DMS79 (cell line): ENCODE measurements around the gene PAK4.
"Not testable (repeated sequence)": the region's sequence is repeated elsewhere in the genome, so short reads cannot be mapped to it uniquely, and the experiment has no call there.

ENCODE experiments used
- DNase-seq: peaks from one replicate; lab custom pipeline; 2025; lab: John Stamatoyannopoulos, UW

PAK4 gene

DNA sequence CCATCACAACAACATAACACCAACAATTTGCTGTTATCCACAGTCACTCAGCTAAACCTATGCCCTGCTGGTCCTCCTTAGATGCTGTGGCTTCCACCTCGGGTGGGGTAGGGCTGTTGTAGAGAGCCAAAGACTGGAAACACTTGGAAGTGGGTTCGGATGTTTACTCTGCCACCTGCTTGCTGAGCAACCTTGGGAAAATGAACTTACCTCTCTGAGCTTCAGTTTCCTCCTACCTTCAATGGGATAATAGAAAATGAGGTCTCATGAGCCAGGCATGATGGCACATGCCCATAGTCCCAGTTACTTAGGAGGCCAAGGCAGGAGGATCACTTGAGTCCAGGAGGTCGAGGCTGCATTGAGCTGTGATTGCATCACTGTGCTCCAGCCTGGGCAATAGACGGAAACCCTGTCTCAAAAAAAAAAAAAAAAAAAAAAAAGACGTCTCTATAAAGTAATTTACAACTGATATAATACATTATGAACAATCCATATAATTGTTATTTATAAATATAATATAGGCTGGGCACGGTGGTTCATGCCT is 81.8 kb downstream of the PAK4 start:
- no peak for DNase-seq

DNA sequence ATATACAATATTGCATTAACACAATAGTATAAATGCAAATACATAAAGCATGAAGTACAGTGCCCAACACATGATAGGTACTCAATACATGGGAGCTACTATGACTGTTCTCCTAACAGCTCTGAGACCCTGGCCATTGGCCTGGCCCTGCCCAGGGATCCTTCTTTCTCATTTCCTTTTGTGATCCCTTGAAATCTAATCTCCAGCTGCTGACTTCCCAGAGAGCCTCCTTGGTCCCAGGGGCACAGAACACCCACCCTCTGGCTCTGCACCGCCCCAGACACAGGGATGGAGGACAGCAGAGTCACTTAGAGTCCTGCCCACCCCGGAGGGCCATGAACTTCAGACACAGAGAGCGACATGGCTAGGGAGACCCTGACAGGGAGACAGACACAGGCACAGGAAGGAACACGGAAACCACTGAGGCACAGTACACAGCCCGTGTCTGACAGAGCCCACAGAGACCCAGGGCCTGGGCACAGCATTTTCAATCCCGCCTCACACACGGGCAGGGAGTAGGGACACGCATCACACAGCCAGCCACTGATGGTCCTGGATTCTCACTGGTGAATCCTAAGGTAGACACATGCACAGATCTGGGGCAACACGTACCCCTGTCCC is 82.7 kb downstream of the PAK4 start:
- no peak for DNase-seq

- DNase-seq = no peak
Observed at GRCh38 chr19:39209196-39209595, 83.6 kb downstream of the PAK4 start.

DNA sequence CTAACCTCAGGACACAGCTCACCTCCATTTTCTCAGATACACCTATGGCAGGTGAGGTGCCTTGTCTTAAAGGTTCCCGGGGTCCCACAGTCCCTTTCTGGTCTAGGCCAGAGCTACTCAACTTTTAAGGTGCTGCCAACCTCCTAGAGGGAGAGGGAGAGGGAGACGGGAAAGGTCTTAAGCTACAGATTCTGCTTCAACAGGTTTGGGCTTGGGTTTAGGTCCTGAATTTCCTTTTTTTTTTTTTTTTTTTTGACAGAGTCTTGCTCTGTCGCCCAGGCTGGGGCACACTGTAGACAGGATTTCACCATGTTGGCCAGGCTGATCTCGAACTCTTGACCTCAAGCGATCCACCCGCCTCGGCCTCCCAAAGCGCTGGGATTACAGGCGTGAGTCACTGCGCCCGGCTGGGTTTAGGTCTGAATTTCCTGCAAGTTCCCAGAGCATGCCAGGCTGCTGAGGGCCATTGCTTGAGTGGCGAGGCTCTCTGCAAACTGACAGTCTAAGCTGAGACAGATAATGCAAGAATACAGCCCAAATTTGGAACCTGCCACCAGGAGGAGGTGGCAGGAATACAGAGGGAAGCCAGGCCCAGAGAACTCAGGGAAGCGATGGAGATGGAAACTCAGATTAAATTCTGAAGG is 86.3 kb downstream of the PAK4 start:
- no peak for DNase-seq

GRCh38 chr19:39212375-39212742 is 86.8 kb downstream of the PAK4 start:
- no peak for DNase-seq

GRCh38 chr19:39215323-39215722 is 89.7 kb downstream of the PAK4 start:
- not testable (repeated sequence) for DNase-seq

GRCh38 chr19:39217094-39217493 is 91.5 kb downstream of the PAK4 start:
- DNase-seq = no peak

- no peak for DNase-seq
Observed at GRCh38 chr19:39218230-39219007, 92.8 kb downstream of the PAK4 start.

DNA sequence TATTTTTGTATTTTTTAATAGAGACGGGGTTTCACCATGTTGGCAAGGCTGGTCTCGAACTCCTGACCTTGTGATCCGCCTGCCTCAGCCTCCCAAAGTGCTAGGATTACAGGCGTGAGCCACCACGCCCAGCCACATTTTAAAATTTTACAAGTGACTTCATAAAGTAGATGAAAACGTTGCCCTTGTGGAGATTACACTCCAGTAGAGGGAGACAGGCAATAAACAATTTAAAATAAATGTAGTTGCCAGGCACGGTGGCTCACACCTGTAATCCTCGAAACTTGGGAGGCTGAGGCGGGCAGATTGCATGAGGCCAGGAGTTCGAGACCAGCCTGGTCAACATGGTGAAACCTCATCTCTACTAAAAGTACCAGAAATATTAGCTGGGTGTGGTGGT is 93.5 kb downstream of the PAK4 start:
- not testable (repeated sequence) for DNase-seq

DNA sequence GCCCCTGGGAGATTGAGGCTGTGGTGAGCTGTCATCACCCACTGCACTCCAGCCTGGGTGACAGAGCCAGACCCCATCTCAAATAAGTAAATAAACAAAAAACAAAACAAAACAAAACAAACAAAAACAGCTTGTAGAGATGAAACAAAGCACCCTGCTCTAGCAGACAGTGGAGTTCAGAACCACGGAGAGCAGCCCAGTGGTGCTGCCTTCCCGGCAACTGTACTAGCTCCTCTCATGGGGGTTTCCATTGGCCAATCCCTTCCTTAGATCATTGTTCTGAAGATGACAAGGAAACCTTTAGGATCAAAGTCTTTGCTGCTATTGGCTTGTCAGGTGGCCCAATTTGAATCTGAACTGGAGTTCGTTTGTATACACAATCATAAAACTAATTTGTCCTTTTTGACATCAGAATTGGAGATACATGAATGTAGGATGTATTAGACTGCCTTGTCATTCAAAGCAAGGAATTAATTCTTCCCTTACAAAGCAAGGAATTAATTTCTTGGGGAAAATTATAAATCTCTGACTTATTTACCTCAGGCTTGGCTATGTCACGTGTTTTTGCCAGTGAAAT is 98.2 kb downstream of the PAK4 start:
- no peak for DNase-seq

DNA sequence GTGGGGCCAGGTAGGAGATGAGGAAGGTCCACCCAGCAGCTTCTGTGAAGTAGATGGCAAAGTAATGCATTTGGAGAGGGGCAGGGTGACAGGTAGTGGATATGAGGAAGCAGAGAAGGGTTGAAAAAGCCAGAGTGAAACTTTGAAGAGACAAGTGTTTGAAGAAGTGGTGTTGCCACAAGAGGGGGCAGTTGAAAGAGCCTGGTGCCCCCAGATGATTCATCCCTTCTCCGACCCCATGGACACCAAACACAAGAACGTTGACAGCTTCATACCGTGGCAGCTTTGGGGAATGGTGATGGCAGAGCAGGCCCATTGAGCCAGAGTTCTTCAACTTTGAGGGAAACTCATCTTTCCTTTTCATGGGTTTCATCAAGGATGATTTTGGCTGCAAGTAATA is 99.3 kb downstream of the PAK4 start:
- no peak for DNase-seq
